Tibial artery (tissue), 4 donors: Measurements from ENCODE around the gene ALDH1B1.

Experiments
- DNase-seq, 2 donors: peaks; one replicate each; pipeline ENCODE4 v3.0.0-alpha.2; 2019
- H3K27ac ChIP-seq, 2 donors: fragments of 200-600 bp; sonication (generic) in 1 of 2; 1 replicate in 1 of 2; 2 replicates in 1 of 2; pipeline ENCODE4 v1.5.1; 2018 to 2019; ENCODE audit warnings: mild to moderate bottlenecking in 1 of 2
- H3K27me3 ChIP-seq, 2 donors: fragments of 200-600 bp; sonication (generic) in 1 of 2; one replicate each; pipeline versions ENCODE4 v1.5.1 to v1.6.0; 2016 to 2019
- H3K36me3 ChIP-seq, 3 donors: fragments of 200-600 bp; sonication (generic) in 2 of 3; one replicate each; pipeline ENCODE4 v1.5.1; 2016 to 2019; ENCODE audit warnings: mild to moderate bottlenecking in 2 of 3
- H3K4me1 ChIP-seq, 4 donors: fragments of 200-600 bp; sonication (generic) in 2 of 4; 1 replicate in 3 of 4; 2 replicates in 1 of 4; pipeline ENCODE4 v1.5.1; 2016 to 2019
- H3K4me3 ChIP-seq, 2 donors: fragments of 200-600 bp; sonication (generic) in 1 of 2; 1 replicate in 1 of 2; 2 replicates in 1 of 2; pipeline ENCODE4 v1.5.1; 2018 to 2019; ENCODE audit warnings: mild to moderate bottlenecking in 2 of 2
- H3K9me3 ChIP-seq, 3 donors: fragments of 200-600 bp; sonication (generic) in 1 of 3; one replicate each; pipeline ENCODE4 v1.5.1; 2016 to 2019
- intact Hi-C: fragments of 100-400 bp; cut with DNase I; formaldehyde crosslinking; loops from one replicate; pipeline ENCODE4 v1.15.0; 2023; ENCODE audit warnings: low total_unique reads
- TF ChIP-seq, protein P1 (sequence below), 2 experiments: fragments of 200-600 bp in 1 of 2; fragments of 450-650 bp in 1 of 2; IDR thresholded peaks; one replicate each; pipeline ENCODE4 v1.5.1; 2017 to 2019; ENCODE audit warnings: antibody characterized with exemption in 2 of 2, mild to moderate bottlenecking in 1 of 2, moderate library complexity in 1 of 2

Gene ALDH1B1

GRCh38 chr9:38413283-38413682, 20.8 kb downstream of the ALDH1B1 start:
- DNase-seq, result no peak
- H3K36me3 ChIP-seq, result peaks cover 0 to 10% (median 4%) of the 10 kb centered on the region in 3 donors
- peaks cover 0 to 13% (median 0%) of the 10 kb centered on the region in 4 donors for H3K4me1 ChIP-seq
- H3K27ac ChIP-seq, result no peak overlapping the region
- H3K27me3 ChIP-seq, result no peaks in the 10 kb centered on the region
- intact Hi-C loops, result loop anchor here (10.0 kb wide), 2 partner anchors 98 to 338 kb away; no protein-coding TSS in a partner anchor
- no peak overlapping the region for H3K4me3 ChIP-seq
- TF ChIP-seq, protein P1, sequence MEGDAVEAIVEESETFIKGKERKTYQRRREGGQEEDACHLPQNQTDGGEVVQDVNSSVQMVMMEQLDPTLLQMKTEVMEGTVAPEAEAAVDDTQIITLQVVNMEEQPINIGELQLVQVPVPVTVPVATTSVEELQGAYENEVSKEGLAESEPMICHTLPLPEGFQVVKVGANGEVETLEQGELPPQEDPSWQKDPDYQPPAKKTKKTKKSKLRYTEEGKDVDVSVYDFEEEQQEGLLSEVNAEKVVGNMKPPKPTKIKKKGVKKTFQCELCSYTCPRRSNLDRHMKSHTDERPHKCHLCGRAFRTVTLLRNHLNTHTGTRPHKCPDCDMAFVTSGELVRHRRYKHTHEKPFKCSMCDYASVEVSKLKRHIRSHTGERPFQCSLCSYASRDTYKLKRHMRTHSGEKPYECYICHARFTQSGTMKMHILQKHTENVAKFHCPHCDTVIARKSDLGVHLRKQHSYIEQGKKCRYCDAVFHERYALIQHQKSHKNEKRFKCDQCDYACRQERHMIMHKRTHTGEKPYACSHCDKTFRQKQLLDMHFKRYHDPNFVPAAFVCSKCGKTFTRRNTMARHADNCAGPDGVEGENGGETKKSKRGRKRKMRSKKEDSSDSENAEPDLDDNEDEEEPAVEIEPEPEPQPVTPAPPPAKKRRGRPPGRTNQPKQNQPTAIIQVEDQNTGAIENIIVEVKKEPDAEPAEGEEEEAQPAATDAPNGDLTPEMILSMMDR (IDR thresholded peaks at IDR 0.05), result no peak
- no peaks in the 10 kb centered on the region for H3K9me3 ChIP-seq

DNA sequence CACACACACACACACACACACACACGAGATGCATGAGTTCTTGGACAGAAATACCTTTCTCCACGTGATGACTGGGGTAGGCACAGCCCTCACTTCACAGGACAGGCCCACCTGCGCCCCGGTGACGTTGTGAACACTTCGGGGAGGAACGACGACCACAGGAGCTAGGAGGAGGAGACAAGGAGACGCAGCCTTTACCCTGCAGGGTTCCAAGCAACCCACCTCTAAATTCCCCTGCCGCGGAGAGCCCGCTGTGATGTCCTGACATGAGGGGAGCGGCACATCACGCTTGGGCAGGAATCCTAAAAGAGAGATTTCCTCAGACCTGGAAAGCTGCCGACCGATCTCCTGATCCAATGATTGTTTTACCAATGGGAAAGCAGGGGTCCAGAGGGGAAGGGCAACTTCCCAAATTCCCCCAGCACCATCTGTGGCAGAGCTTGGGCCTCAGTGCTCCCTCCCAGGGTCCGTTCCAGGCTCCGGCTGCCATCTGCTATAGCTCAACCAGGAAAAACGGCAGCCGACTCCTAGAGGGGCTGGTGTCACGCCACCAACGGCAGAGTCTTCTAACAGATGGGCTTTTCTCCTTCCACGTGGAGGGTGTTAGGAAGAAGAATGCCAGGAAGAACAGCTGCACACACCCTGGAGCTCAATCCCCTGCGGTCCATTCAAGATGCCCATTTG, 21.7 kb downstream of the ALDH1B1 start:
- Histone ChIP-seq H3K9me3 (no peaks in the 10 kb centered on the region), H3K27me3 (no peaks in the 10 kb centered on the region), H3K36me3 (peaks cover 0 to 10% (median 0%) of the 10 kb centered on the region in 3 donors), H3K27ac (no peak overlapping the region), H3K4me1 (peaks cover 0 to 13% (median 0%) of the 10 kb centered on the region in 4 donors), H3K4me3 (no peak overlapping the region)
- DNase-seq, result no peak
- intact Hi-C loops, result loop anchor here (10.0 kb wide), 2 partner anchors 99 to 339 kb away; no protein-coding TSS in a partner anchor
- TF ChIP-seq, protein P1 (IDR thresholded peaks at IDR 0.05), result no peak

DNA sequence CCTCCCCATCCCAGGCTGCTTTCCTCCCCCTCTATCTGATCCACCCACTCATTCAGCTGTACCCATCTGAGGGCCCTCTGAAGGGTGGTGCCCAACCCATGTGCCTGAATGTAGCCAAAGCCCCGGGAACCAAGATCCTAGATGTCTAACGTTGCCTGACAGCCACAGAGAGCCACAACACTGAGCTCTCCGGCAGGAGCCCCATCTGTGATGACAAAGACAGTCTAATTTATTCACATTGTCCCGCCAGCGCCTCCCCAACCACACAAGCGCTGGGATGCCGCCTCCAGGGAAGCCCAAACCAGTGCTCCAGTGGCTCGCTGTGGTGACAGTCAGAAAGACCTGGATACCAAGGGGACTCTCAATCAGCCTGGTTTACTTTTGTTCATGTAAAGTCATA, 23.4 kb downstream of the ALDH1B1 start:
- no peaks in the 10 kb centered on the region for H3K27me3 ChIP-seq
- H3K9me3 ChIP-seq, result no peaks in the 10 kb centered on the region

DNA sequence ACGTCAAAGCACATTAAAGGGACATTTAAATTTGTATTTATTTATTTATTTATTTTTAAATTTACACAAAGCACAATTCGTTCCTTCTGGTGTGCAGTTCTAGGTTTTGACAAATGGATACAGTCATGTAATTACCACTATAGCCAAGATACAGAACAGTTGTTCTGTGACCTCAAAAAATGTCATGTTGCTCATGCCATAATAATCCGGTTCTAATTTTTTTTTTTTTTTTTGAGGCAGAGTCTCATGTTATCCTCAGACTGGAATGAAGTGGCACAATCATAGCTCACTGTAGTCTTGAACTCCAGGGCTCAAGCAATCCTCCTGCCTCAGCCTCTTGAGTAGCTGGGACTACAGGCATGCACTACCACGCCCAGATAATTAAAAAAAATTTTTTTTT, 24.0 kb downstream of the ALDH1B1 start:
- TF ChIP-seq, protein P1 (IDR thresholded peaks at IDR 0.05), result no peak
- no peak for DNase-seq
- Histone ChIP-seq H3K27ac (no peak overlapping the region), H3K36me3 (peaks cover 0 to under 1% (median 0%) of the 10 kb centered on the region in 3 donors), H3K9me3 (no peaks in the 10 kb centered on the region), H3K27me3 (no peaks in the 10 kb centered on the region), H3K4me1 (peaks cover 0 to 15% (median 0%) of the 10 kb centered on the region in 4 donors), H3K4me3 (no peak overlapping the region)
- intact Hi-C loops, result loop anchor here (10.0 kb wide), 2 partner anchors 102 to 342 kb away; no protein-coding TSS in a partner anchor

More for the DNA sequence above, 23.4 kb downstream of the ALDH1B1 start:
- no peak for DNase-seq
- peaks cover 0 to 13% (median 0%) of the 10 kb centered on the region in 4 donors for H3K4me1 ChIP-seq
- H3K27ac ChIP-seq, result no peak overlapping the region
- H3K36me3 ChIP-seq, result peaks cover 0 to 6% (median 0%) of the 10 kb centered on the region in 3 donors
- TF ChIP-seq, protein P1 (IDR thresholded peaks at IDR 0.05), result no peak
- intact Hi-C loops, result loop anchor here (10.0 kb wide), 2 partner anchors 101 to 341 kb away; no protein-coding TSS in a partner anchor
- no peak overlapping the region for H3K4me3 ChIP-seq

- H3K4me1 ChIP-seq, result peaks cover 0 to 23% (median 3%) of the 10 kb centered on the region in 4 donors
- H3K36me3 ChIP-seq, result no peaks in the 10 kb centered on the region
- no peak overlapping the region for H3K4me3 ChIP-seq
- no peaks in the 10 kb centered on the region for H3K9me3 ChIP-seq
- no peak for DNase-seq
- intact Hi-C loops, result loop anchor here (10.0 kb wide), 2 partner anchors 102 to 342 kb away; no protein-coding TSS in a partner anchor
- peak overlapping the region; percentile 33 to 40 for H3K27ac ChIP-seq
- TF ChIP-seq, protein P1 (IDR thresholded peaks at IDR 0.05), result peak; percentile 25 to 26
- H3K27me3 ChIP-seq, result no peaks in the 10 kb centered on the region
Observed at GRCh38 chr9:38417003-38417945, 24.8 kb downstream of the ALDH1B1 start.
